GM19043 (cell line): ENCODE results near the gene ADAMTS16.

Source experiments
- ATAC-seq: cut with Tn5 transposase; IDR thresholded peaks from one replicate; pipeline ENCODE4 v1.9.1; 2021; ENCODE audit warnings: low read depth; ENCODE audit not compliant: unreplicated experiment

Gene ADAMTS16

DNA sequence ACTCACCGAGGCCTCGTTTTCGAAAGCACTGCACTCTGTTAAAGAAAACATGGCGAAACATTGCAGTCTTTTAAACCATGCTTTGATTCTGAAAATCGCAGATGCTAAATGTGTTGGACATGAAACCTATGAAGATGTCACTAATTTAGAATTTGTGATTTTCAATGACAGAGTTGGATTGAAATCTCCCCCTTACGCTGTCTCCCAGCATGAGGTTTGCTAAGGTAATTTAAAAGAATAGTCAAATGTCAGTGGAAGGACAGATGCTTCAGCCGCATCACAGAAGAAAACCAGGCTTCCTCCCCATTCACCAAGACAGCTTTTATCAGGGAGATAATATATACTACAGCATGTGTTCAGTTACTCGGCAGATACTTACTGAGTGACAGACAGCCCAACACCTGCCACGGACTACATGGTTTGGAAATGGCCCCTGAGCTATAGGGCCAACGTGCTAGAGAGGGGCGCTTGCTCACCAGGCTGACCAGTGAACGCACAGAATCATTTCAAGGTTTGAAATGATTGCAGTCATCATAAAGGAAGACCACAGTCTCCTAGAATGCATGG lies 136.9 kb downstream of the ADAMTS16 start:
- ATAC-seq = no peak

DNA sequence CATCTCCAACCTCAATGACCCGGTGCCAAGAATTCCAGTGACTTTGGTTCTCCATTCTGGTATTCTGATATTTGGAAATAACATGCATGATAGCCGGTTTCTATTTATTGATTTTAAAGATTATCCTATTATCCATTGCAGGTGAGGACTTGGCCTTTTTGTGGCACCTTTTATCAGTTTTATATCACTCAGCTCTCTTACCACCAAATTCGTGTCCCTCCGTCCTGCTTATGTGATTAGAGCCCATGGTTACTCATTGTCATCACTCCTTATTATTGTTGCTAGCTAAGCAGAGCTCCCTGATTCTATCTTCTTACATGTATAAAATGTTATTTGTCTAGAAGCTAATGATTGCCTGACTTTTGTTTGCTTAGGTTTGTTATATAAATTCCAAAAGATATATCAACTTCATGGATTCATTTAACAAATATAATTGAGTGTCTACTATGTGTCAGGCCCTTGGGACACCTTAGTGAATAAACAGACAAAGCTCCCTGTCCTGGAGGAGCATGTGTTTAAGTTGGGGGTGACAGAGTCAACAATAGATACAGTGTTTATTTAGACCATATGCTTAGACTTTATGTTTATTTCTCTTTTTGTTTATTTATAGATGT lies 138.2 kb downstream of the ADAMTS16 start:
- ATAC-seq = no peak

DNA sequence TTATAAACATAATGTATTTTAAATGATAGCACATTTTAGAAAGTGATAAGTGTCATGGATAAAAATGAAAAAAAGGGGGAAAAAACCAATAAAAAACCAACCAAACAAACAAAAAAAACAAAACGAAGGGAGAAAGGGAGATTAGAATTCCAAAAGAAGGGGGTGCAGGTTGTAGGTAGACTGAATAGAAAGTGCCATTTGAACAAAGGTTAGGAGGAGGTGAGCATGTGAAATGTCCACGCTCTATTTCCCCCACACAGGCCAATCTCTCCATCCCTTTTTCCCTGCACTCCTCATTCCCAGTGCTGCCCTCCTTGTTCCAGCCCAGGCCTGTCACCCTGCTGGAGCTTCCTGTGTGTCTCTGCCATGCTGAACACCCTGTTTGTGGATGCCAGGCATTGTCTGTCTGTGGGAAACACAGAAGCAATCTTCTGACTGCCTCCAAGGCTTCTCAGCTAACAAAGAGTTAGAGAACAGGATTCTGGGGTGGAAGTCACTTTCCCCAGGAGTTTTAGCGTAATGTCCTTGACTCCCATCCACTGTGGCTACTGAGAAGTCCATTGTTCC lies 138.8 kb downstream of the ADAMTS16 start:
- no peak for ATAC-seq

- no peak for ATAC-seq
Measured at GRCh38 chr5:5285906-5286305, 145.8 kb downstream of the ADAMTS16 start.

DNA sequence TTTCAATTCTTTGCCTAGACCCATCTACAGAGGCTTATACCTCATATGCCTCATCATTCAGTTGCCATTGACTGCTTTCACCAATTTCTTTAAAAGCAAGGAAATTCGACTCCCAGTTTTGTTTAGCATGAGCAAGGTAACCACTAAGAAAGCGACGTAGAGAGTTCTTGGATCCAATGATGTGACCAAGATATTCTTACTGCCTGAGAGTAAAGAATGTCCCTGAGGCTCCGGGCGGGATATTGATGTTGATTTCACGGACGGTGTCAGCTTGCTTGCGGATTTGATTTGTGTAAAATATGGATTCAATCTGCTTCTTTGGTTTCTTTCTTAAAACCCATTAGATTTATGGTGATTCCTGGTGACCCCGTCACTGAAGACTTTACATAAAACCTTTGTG lies 147.3 kb downstream of the ADAMTS16 start:
- no peak for ATAC-seq

GRCh38 chr5:5288201-5288600 lies 148.1 kb downstream of the ADAMTS16 start:
- ATAC-seq = no peak

DNA sequence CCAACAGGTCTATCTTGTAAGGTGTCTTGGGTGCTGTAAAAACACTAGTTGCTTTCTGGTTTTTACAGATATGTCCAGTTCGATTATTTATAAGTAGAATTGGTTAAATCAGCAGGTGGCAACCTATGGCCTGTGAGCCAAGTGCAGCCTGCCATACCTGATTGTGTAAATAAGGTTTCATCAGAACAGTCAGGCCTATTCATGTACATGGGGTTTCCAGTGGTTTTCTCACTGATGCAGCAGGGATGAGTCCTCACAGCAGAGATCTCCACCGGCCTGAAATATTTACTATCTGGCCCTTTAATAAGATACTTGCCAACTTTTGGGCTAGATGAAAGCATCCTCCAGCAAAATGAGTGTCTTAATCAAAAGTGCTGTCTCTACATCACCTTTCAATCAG lies 149.4 kb downstream of the ADAMTS16 start:
- ATAC-seq = no peak

DNA sequence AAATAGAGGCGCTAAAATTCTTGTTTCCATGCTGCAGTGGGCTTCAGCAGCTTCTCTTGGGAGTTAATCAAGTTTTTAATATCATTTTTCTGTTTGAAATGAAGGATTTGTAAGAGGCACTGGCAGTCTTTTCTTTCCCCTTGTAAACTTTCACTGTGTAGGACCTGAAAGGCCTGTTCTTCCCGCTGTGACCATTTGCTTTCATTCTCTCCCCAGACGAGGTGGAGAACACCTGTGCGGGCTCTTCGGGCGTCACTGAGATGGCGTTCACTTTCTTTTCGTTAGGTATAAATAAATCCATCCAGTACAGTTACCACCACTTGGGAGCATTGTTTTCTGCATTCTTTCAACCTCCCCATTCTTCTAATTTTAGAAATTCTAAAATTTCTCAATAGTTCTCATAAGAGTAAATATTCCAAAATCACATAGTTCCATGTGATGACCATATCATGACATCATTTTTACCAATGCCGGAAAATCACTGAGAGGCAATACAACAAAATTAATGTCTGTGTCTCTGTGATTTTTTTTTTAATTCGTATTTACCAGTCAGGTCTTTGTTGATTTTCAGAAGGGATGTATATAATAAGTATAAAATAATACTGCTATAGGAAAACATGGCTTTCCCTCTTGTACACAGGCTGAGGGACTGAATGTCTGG lies 150.7 kb downstream of the ADAMTS16 start:
- ATAC-seq = no peak

- no peak for ATAC-seq
Measured at GRCh38 chr5:5291357-5291756, 151.2 kb downstream of the ADAMTS16 start.

DNA sequence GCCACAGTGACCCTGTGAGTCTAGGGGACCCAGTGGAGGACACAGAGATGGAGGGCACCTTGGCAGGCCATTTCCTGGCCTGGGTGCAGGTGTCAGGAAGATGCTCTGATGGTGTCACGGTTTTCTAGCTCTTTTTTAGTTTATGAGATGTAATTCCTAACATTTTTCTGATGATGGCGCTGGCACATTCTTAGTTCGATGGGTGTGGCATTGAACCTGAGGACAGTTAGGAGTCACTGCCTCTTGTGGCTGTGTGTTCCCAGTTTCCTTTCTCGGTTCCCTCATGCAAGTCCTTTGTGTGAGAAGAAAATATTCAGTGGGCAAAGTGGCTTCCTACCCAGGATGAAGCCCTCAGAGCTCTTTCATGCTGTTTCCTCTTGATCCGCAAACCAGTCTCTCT lies 152.9 kb downstream of the ADAMTS16 start:
- ATAC-seq = no peak

DNA sequence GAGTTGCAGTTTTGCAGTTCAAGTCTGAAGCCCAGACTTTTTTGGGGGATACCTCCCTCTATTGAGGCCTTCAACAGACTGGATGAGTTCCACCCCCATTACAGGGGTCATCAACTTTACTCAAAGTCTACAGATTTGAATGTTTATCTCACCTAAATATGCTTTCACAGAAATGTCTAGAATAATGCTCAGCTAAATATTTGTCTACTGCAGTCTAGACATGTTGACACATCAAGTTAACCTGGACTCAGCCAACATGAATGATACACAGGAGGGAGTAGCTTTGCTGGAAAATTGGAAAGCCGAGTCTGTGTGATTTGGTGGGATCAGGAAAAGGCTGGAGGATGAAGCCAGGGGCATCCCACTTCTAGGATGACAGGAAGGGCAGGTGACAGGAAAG lies 154.3 kb downstream of the ADAMTS16 start:
- ATAC-seq = no peak

- no peak for ATAC-seq
Measured at GRCh38 chr5:5295351-5295750, 155.2 kb downstream of the ADAMTS16 start.

- ATAC-seq = no peak
Measured at GRCh38 chr5:5296051-5296450, 155.9 kb downstream of the ADAMTS16 start.

GRCh38 chr5:5297432-5298067 lies 157.4 kb downstream of the ADAMTS16 start:
- ATAC-seq = no peak

DNA sequence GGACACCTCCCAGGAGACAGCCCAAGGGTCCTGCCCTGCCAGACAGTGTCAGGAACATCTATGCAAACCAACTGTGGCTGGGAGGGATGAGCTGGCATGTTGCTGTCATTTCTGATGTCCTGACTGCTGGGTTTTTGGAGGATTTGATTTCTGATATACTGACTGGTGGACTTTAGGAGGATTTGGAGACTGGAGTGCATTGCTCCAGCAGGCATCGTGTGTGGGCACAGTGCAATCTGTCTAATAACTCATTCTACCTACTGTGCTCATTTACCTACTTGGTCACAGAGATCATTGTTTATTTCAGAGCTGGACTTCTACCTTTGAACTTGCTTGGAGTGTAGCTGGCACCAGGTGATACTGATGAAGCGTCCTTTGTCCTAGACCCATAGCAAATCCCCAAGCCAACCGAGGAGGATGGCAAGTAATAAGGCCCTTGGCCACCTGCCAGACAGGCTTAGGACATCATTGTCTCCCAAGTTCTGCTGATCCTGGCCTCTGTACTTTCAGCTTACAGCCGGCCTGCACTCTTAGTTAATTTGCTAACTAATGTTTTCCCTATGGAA lies 158.0 kb downstream of the ADAMTS16 start:
- no peak for ATAC-seq

DNA sequence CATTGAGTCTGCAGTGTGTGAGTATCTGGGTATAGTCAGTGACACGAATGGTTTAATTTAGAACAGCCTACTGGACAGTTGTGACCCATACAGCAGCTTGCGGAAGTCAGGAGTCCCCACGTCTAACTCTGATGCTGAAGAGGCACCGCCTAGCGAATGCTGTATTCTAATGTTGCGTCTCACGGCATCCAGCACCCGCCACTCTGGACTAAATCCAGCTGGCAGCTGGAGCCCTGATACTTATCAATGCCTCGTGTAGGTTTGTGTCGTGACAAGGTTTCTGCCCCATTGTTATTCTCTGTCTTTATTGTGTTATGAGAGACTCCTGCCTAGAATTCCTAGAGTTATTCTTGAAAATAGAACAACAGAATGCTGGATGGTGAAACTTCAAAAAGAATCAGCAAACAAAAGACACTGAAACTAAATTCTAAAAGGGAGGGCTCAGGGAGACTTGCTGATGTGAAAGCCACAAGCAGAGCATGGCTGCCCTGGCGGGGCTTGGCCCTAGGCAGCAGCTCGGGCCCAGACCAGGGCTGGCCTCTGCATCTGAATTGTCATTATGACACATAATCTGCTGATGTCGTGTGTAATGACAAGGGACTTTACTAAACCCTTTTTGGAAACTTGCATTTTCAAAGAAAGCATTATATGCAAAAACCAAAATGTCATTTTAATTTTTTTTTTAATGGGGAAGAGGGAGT lies 158.9 kb downstream of the ADAMTS16 start:
- no peak for ATAC-seq

DNA sequence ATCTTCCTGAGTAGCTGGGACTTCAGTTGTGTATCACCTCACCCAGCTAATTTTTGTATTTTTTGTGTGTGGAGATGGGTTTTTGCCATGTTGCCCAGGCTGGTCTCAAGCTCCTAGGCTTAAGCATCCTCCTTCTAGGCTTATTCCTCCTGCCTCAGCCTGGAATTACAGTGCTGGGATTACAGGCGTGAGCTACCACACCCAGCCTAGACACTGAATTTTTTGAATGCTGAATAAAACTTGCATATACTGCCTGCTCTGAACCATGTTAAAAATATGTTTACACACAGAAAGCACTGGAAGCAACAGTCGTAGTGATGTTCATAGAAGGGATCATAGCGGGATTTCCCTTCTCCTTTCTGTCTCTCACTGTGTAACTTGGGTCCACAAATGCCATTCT lies 161.0 kb downstream of the ADAMTS16 start:
- ATAC-seq = no peak

GRCh38 chr5:5302201-5302600 lies 162.1 kb downstream of the ADAMTS16 start:
- no peak for ATAC-seq

GRCh38 chr5:5303242-5303641 lies 163.1 kb downstream of the ADAMTS16 start:
- no peak for ATAC-seq

DNA sequence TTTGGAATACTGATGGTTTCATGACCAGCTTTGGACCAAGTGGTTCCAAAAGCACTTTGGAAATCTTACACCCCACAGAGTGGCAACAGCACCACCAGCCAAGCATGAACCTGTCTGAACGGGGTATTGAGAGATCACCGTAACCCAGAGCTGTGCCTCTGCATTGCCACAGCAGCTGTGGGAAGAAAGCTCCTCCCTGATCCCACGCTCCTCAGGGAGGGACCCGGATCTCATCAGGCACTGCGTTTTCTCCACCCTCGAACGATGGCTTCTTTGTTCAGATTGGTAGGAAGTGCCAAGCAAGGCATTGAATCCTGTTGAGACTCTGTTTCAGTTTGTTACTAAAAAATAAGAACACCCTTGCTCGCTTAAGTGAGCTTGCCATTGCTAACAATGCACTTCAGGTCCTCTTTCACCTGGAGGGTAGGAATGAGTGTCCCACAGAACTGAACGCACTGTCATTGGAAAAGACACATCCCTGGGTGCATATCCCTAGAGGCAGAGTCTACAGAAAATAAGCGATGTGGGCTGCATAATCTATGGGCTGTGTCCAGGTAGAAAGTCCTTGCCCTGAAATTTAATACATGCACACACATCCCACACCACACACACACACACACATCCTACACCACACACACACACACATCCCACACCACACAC lies 164.4 kb downstream of the ADAMTS16 start:
- no peak for ATAC-seq
